Neural cell (in vitro differentiated cells): ENCODE results near the gene NPPA. TPM values are rescaled to one million over a fixed set of nuclear protein-coding genes. Genes with fewer than 3 reads are reported as not detected.

Source experiments
- H2AFZ ChIP-seq: fragments of 200-600, 300-800 bp; sonication (generic), shearing (Covaris generic); 2 replicates; pipeline ENCODE4 v1.6.0; 2014; ENCODE audit warnings: low read depth, mild to moderate bottlenecking, antibody characterized with exemption, low read length, moderate library complexity
- H3F3A ChIP-seq: fragments of 200-600 bp; shearing (Covaris generic); 2 replicates; pipeline ENCODE4 v1.6.1; 2016; ENCODE audit warnings: mild to moderate bottlenecking, moderate library complexity, mixed read lengths, antibody characterized with exemption, low read length; ENCODE audit not compliant: insufficient read depth, poor library complexity, severe bottlenecking
- H3K27ac ChIP-seq: fragments of 200-600, 300-800 bp; sonication (generic), shearing (Covaris generic); 2 replicates; pipeline ENCODE4 v1.5.1; 2014; ENCODE audit warnings: mild to moderate bottlenecking, low read length, moderate library complexity
- H3K27me3 ChIP-seq: fragments of 300-800, 200-600 bp; sonication (generic), shearing (Covaris generic); 2 replicates; pipeline ENCODE4 v1.6.0; 2014; ENCODE audit warnings: mild to moderate bottlenecking, low read depth, low read length, moderate library complexity; ENCODE audit not compliant: insufficient read depth
- H3K36me3 ChIP-seq: fragments of 300-800, 200-600 bp; sonication (generic), shearing (Covaris generic); 2 replicates; pipeline ENCODE4 v1.5.1; 2014; ENCODE audit warnings: mild to moderate bottlenecking, antibody characterized with exemption, low read length, moderate library complexity; ENCODE audit not compliant: insufficient read depth
- H3K4me2 ChIP-seq: fragments of 300-800, 200-600 bp; sonication (generic), shearing (Covaris generic); 2 replicates; pipeline ENCODE4 v1.6.0; 2014; ENCODE audit warnings: mild to moderate bottlenecking, low read length
- H3K4me3 ChIP-seq: fragments of 300-800, 200-600 bp; sonication (generic), shearing (Covaris generic); 2 replicates; pipeline ENCODE4 v1.5.1; 2014; ENCODE audit warnings: mild to moderate bottlenecking, low read length, moderate library complexity
- H3K79me2 ChIP-seq: fragments of 200-600 bp; shearing (Covaris generic); replicated peaks from 2 replicates; pipeline ENCODE4 v1.6.0; 2014; ENCODE audit warnings: mild to moderate bottlenecking, low read length, moderate library complexity; ENCODE audit not compliant: insufficient read depth
- H3K9ac ChIP-seq: fragments of 300-800, 200-600 bp; sonication (generic), shearing (Covaris generic); 2 replicates; pipeline ENCODE4 v1.6.1; 2016; ENCODE audit warnings: mild to moderate bottlenecking, low read length, mixed read lengths
- H3K9me2 ChIP-seq: fragments of 200-600 bp; shearing (Covaris generic); 2 replicates; pipeline ENCODE4 v1.6.1; 2016; ENCODE audit warnings: mild to moderate bottlenecking, low read length, mixed read lengths; ENCODE audit not compliant: insufficient read depth
- H3K9me3 ChIP-seq: fragments of 200-600, 300-800 bp; sonication (generic), shearing (Covaris generic); 2 replicates; pipeline ENCODE4 v1.6.1; 2016; ENCODE audit warnings: mild to moderate bottlenecking, mixed run types, low read length, moderate library complexity, mixed read lengths
- H4K20me1 ChIP-seq: fragments of 200-600 bp; shearing (Covaris generic); 2 replicates; pipeline ENCODE4 v1.6.1; 2016; ENCODE audit warnings: mild to moderate bottlenecking, mixed run types; ENCODE audit not compliant: insufficient read depth
- EP300 ChIP-seq: fragments of 450-650 bp; conservative IDR thresholded peaks from 2 replicates; pipeline ENCODE4 v1.6.1; 2014; ENCODE audit warnings: antibody characterized with exemption, mild to moderate bottlenecking, moderate library complexity; ENCODE audit not compliant: poor library complexity, severe bottlenecking
- EZH2 ChIP-seq: fragments of 200-600, 300-800 bp; shearing (Covaris generic), sonication (generic); IDR thresholded peaks from 2 replicates; pipeline ENCODE4 v1.6.1; 2014; ENCODE audit warnings: antibody characterized with exemption, low read length, borderline replicate concordance, mild to moderate bottlenecking; ENCODE audit not compliant: insufficient read depth, poor library complexity, severe bottlenecking
- MXI1 ChIP-seq: fragments of 450-650 bp; conservative IDR thresholded peaks from 2 replicates; pipeline ENCODE4 v1.6.1; 2014; ENCODE audit warnings: antibody characterized with exemption, mild to moderate bottlenecking; ENCODE audit not compliant: poor library complexity, severe bottlenecking
- POLR2AphosphoS5 ChIP-seq: IDR thresholded peaks from 2 replicates; pipeline ENCODE4 v1.6.1; 2012
- RAD21 ChIP-seq: fragments of 450-650 bp; conservative IDR thresholded peaks from 2 replicates; pipeline ENCODE4 v1.6.1; 2014; ENCODE audit warnings: antibody characterized with exemption, mild to moderate bottlenecking, moderate library complexity
- REST ChIP-seq: IDR thresholded peaks from 2 replicates; pipeline ENCODE4 v1.6.1; 2012; ENCODE audit warnings: borderline replicate concordance
- SMC3 ChIP-seq: fragments of 450-650 bp; conservative IDR thresholded peaks from 2 replicates; pipeline ENCODE4 v1.6.1; 2014; ENCODE audit warnings: antibody characterized with exemption, mild to moderate bottlenecking, moderate library complexity; ENCODE audit not compliant: poor library complexity
- TAF1 ChIP-seq: IDR thresholded peaks from 2 replicates; pipeline ENCODE4 v1.6.1; 2012; ENCODE audit warnings: low read depth
- polyA plus RNA-seq: library from polyadenylated mRNA; depleted of rRNA; stranded (reverse); fragments of >200 nt; gene quantifications from 2 replicates; pipeline ENCODE4 v1.2.3, GENCODE V29; 2014
- TF ChIP-seq, protein P1 (sequence below): fragments of 450-650 bp; IDR thresholded peaks from 2 replicates; pipeline ENCODE4 v1.5.1; 2014; ENCODE audit warnings: antibody characterized with exemption, mild to moderate bottlenecking, moderate library complexity; ENCODE audit not compliant: poor library complexity, severe bottlenecking

The NPPA gene
- polyA plus RNA-seq, 1 donor from 2014 or later, result not detected

- Histone ChIP-seq H3K79me2 (no peaks in the 10 kb centered on the region), H3K9me3 (no peaks in the 10 kb centered on the region), H4K20me1 (no peaks in the 10 kb centered on the region), H3F3A (no peaks in the 10 kb centered on the region), H2AFZ (no peak overlapping the region), H3K4me2 (no peak overlapping the region), H3K9ac (no peak overlapping the region), H3K27ac (no peak overlapping the region), H3K27me3 (no peaks in the 10 kb centered on the region), H3K4me3 (no peak overlapping the region), H3K9me2 (no peaks in the 10 kb centered on the region), H3K36me3 (no peaks in the 10 kb centered on the region)
- no peak for TF ChIP-seq MXI1
- no peak for TF ChIP-seq RAD21
- TF ChIP-seq POLR2AphosphoS5, result no peak
- no peak for TF ChIP-seq EZH2
- TF ChIP-seq, protein P1, sequence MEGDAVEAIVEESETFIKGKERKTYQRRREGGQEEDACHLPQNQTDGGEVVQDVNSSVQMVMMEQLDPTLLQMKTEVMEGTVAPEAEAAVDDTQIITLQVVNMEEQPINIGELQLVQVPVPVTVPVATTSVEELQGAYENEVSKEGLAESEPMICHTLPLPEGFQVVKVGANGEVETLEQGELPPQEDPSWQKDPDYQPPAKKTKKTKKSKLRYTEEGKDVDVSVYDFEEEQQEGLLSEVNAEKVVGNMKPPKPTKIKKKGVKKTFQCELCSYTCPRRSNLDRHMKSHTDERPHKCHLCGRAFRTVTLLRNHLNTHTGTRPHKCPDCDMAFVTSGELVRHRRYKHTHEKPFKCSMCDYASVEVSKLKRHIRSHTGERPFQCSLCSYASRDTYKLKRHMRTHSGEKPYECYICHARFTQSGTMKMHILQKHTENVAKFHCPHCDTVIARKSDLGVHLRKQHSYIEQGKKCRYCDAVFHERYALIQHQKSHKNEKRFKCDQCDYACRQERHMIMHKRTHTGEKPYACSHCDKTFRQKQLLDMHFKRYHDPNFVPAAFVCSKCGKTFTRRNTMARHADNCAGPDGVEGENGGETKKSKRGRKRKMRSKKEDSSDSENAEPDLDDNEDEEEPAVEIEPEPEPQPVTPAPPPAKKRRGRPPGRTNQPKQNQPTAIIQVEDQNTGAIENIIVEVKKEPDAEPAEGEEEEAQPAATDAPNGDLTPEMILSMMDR, result no peak
- no peak for TF ChIP-seq SMC3
- TF ChIP-seq TAF1, result no peak
- TF ChIP-seq EP300, result no peak
- no peak for TF ChIP-seq REST
Measured at GRCh38 chr1:11881749-11882441, 34.3 kb upstream of the NPPA start.

- Histone ChIP-seq H3K27ac (no peak overlapping the region), H3K4me3 (no peak overlapping the region), H4K20me1 (no peaks in the 10 kb centered on the region), H3F3A (no peaks in the 10 kb centered on the region), H3K9ac (no peak overlapping the region), H3K9me3 (no peaks in the 10 kb centered on the region), H2AFZ (no peak overlapping the region), H3K36me3 (no peaks in the 10 kb centered on the region), H3K27me3 (no peaks in the 10 kb centered on the region), H3K9me2 (no peaks in the 10 kb centered on the region), H3K4me2 (no peak overlapping the region), H3K79me2 (no peaks in the 10 kb centered on the region)
- TF ChIP-seq MXI1, result no peak
- no peak for TF ChIP-seq EP300
- no peak for TF ChIP-seq RAD21
- TF ChIP-seq POLR2AphosphoS5, result no peak
- TF ChIP-seq REST, result no peak
- TF ChIP-seq, protein P1, result no peak
- no peak for TF ChIP-seq EZH2
- no peak for TF ChIP-seq SMC3
Measured at GRCh38 chr1:11880911-11881748, 33.5 kb upstream of the NPPA start.
